Kidney capillary endothelial cell (primary cell): ENCODE data around the gene AADACL4.
A peak's percentile ranks its signal among the peaks of the same experiment; 100 is the strongest.

Experiments
- DNase-seq: peaks from one replicate; pipeline ENCODE4 v3.0.0-alpha.2; 2018; ENCODE audit warnings: low spot score

Gene AADACL4

DNA sequence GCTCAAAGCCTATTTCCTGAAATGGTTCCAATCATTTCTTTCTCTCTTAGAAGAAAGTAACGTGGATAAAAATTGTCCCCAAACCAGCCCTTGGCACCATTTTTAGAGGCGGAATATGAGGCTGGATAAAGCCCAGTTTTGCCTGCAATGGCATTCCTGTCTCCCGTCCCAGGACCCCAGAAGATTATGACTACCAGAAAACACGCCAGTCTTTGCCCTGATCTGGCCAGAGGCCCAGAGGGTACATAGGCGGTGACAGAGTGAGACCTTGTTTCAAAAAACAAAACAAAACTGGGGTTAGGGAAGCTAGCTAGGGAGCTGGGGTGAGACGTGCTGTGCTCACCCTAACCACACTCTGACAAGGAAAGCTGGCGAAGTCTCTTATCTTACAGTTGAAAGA lies at the start of gene AADACL4:
Gene AADACL4 (plus strand): TSS at position 301 of the 400 bp plus-strand sequence. CDS start 462 bp downstream, outside the sequence.
- no peak for DNase-seq

DNA sequence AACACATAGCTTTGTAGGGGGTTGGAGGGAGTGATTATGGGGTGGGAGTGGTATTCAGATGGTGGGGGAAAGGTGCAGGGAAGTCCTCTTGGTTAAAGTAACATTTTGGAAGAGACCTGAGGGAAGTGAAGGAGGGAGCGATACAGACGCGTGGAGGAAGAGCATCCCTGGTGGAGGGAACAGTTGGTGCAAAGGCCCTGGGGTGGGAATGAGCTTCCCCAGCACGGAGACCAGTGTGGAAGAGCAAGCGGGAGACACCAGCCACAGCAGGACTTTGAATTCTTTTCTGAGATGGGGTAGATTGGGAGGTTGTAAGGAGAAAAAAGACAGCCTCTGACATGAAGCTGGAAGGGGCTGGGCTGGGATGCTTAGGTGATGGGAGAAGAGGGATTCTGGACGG lies 49.4 kb upstream of the AADACL4 start:
- DNase-seq = no peak

DNA sequence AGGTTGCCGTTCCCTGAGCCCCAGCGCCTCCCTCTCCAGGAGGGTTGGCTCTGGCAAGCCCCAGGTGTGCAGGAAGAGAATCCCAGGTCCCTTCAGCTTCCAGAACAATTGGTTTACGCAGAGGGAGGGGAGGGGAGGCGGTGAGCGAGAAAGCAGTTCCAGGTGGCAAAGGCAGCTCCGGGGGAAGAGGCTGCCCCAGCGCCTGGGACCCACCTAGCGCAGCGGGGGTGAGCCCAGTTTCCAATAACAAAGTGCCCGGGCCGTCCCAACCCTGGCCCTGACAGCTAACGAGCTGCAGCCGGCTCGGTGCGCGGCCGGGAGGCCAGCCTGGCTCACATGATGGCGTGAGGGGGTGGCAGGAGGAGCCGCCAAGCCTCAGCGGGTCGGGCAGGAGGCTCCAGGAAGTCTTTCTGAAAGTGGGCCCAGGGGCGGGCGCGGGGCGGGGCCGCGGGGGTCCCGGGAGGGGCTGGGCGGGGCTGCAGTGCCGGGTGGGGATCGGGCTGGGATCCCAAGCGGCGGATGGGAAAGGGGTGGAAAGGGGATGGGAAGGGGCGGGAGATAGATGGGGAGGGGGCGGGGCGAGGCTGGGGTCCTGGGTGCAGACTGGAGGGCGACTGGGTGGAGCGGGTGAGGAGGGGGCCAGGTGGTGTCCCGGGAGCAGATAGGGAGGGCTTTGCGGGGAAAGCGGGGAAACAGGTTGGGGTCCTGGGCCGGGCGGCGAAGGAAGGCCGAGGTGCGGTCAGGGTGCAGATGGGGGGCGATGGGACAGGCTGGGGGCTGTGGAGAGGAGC lies 48.7 kb upstream of the AADACL4 start:
- DNase-seq = no peak

GRCh38 chr1:12595757-12596006 lies 48.2 kb upstream of the AADACL4 start:
- DNase-seq = no peak

DNA sequence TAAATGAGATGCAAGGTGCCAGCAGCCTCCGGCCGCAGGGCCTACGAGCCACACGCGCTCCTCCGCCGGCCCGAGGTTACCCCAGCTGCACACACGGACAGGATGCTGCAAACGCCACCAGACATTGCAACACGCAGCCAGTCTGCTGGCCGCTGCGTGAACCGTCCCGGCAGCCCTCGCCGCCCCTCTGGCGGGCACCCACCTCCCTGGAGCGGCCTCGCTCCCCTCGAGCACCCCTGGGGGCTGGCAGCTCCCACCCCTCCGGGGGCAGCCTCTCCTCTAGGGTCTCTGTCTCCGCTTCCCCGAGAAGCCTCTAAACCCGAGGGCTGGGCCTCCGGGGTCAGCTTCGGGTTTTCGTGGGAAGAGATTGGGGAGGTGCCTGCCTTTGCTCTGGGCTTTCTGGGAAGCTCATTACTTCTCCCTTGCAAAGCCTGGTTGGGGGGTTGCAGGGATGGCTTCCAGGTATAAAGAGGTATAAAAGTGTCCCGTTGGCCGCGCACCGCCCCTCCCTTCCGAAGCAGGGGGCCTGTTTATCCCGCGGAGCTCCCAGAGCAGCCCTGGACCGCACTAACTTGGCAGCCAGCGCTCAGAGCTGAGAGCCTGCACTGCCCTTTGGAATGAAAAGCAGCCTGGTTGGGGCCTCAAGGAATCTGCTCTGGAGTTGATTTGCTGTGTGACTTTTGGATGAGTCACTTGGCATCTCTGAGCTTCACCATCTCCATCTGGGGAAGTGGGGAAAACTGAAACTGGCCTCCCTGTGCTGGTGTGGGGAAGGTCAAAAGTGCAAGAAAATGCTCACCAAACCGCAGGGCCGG lies 47.7 kb upstream of the AADACL4 start:
- DNase-seq = peak; percentile 82

GRCh38 chr1:12597792-12598191 lies 46.1 kb upstream of the AADACL4 start:
- DNase-seq = no peak

DNA sequence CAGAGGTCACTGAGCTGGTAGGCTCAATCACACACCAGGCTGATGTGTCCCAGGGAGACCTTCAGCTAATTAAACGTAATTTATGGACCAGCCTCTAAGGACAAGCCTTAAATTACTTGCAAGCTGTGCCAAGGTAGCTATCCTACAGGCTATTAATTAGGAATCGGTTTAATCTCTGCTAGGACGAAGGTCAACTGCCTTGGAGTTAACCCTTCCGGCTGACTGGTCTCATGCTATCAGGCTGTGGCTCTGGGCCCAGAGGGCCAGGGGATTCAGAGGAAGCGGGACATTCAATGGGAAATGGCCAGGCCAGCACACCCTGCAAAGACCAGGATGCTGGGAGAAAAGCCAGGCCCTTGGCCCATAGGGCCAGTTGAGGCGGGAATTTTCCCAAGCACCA lies 44.9 kb upstream of the AADACL4 start:
- DNase-seq = no peak

GRCh38 chr1:12599657-12600056 lies 44.2 kb upstream of the AADACL4 start:
- DNase-seq = no peak

DNA sequence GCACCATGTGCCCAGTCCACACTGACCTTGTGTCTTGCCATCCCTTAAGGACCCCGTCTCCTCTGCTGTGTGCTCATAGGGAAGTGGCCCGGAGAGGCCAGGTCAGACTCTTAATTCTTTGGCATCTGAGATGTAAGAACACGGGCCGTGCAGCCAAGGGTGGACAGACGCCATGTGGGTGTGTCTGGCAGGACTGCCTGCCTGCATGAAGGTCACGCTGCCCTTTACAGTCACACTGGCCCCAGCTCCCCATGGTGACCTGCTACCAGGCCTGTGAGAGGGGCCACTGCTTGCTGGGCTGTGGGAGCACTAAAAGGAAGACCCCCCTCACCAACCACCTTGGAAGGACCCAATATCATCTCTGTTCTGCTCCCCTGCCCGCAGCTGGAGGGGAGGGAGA lies 43.5 kb upstream of the AADACL4 start:
- no peak for DNase-seq

GRCh38 chr1:12600880-12601633 lies 42.8 kb upstream of the AADACL4 start:
- DNase-seq = no peak

DNA sequence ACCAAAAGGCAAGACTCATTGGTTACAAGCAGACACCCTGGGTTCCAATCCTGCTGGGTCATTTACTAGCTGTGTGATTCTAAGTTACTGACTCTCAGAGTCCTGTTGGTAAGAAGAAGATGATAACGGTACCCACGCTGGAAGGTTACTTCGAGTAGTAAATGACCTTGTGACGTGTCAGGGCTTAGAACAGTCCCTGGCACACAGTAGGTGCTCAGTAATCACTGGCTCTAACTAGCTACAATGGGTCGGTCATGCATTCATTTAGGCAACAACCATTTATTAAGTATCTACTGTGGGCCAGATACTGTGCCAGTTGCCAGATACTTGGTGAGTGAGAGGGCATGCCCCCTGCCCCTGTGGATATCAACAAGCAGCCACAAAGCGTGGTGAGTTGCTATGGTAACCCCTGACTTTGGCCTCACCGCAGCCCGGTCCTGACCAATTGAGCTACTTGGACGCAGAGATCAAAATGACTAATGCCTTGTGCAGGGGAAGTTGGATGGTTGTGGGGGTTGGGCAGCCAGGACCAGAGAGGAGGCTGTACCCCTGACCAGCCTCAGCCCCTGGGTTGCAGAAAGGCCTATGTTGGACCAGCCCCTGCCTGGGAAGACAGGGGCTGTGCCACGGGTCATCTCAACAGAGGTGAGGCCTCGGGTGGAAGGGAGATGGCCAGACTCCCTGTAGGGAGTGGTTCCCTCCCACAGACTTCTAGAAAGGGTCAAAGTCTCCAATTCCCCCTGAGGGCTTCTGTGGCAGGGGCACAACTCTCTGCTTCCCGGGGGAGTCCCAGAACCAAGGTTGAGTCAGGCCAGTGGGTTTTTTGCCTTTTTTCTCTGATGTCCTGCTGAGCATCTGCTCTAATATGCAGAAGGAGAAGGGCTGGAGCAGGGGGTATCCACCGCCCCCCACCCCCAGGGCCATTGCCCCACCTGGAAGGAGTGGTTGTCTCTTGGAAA lies 41.9 kb upstream of the AADACL4 start:
- peak; percentile 66 for DNase-seq

- DNase-seq = no peak
These were observed 41.2 kb upstream of the AADACL4 start for GRCh38 chr1:12602659-12603024.

- DNase-seq = no peak
These were observed 40.7 kb upstream of the AADACL4 start for GRCh38 chr1:12603224-12603623.

DNA sequence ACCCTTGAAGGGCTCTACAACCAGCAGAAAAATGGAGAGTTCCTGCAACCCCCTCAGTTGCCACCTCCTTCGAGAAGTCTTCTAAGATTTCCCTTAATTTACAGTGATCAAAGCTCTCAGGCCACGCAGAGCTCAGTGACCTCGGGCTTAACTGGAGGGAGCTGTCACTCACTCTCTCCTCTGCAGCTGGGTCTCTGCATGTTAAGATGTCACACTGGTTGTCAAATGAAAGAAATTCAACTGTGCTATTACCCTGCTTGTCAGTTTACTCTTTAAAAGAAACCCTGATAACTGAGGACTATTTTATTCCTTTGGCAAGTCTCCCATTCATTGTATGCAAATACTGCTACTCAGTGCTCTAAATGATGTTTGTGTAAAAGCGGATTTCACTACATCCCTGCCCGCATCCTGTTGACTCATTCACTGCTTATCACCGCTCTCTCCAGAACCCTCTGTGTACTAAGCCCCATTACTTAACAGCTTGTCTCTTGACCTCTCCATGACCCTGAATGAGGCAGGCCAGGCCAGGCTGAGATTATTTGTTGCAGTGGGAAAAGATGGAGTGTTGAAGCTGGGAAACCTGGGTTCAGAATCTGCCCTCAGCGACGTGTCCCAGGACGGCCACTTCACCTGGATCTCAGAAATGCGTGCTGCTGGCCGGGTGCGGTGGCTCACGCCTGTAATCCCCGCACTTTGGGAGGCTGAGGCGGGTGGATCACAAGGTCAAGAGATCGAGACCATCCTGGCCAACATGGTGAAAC lies 39.6 kb upstream of the AADACL4 start:
- peak; percentile 99 for DNase-seq

GRCh38 chr1:12604986-12605385 lies 38.9 kb upstream of the AADACL4 start:
- no peak for DNase-seq

DNA sequence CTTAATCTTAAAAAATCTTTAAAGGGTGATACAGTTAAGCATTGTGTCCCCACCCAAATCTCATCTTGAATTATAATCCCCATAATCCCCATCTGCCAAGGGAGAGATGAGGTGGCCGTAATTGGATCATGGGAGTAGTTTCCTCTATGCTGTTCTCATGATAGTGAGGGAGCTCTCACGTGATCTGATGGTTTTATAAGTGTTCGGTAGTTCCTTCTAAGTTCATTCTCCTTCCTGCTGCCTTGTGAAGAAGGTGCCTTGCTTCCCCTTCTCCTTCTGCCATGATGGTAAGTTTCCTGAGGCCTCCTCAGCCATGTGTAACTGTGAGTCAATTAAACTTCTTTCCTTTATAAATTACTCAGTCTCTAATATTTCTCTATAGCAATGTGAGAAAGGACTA lies 36.6 kb upstream of the AADACL4 start:
- no peak for DNase-seq

GRCh38 chr1:12608311-12608957 lies 35.5 kb upstream of the AADACL4 start:
- DNase-seq = no peak

DNA sequence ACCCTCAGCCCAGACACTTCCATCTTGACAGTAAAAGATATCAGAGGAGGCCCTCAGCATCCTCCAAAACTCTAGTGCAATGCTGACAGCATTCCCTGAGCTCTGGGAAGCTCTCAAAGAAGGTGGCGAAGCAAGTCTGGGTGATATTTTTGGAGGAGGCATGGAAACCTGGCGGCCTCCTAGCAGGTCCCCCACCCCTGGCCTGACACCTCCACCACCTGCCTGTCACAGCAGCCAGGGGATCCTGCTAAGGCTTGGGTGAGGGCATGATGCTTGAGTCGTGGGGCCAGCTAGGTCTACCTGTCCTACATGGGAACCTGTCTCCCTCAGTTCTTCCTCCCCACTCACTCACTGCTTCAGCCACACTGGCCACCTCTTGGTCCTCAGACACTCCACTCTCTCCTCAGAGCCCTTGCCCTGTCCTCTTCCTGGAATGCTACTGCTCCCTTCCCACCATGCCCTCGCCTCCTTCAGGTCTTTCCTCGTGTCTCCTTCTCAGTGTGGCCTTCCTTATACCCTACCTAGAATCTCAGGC lies 34.3 kb upstream of the AADACL4 start:
- no peak for DNase-seq

DNA sequence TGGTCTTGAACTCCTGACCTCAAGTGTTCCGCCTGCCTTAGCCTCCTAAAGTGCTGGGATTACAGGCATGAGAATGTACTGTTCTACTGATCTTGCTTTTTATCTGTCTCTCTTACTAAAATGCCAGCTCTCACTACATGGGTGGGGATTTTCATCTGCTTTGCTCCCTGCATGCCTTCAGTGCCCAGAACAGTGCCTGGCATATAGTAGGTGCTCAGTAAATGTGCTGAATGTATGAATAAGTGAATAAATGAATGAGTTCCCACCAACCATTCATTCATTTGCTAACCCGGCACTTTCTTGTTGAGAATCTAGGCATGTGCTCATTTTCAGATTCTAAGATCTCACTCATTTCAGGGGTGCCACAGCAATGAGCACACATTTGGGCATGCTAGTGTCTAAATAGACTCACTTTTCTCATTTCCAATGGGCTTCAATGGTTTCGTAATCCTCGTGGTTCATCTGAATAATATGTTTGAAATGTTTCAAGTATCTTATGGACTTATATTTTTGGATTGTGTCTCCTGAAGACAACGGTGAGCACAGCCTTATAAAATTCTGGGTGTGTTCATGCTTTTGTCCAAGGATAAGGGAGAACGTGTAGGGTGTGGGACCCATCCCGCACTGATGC lies 33.5 kb upstream of the AADACL4 start:
- no peak for DNase-seq

GRCh38 chr1:12610941-12611340 lies 32.9 kb upstream of the AADACL4 start:
- DNase-seq = no peak
